Naive thymus-derived CD4-positive, alpha-beta T cell (primary cell): Measurements from ENCODE around the gene GPC6. TPM values are rescaled to one million over a fixed set of nuclear protein-coding genes. Genes with fewer than 3 reads are reported as not detected.

ENCODE experiments used
- ATAC-seq: fragments of 150-1000 bp; cut with Tn5 transposase; 2 replicates; pipeline ENCODE4 v1.10.0; 2021; ENCODE audit warnings: mild to moderate bottlenecking, moderate library complexity
- CTCF ChIA-PET: fragments of 350-600 bp; sonication (Branson Sonifier 250); formaldehyde crosslinking; loops from one replicate; lab custom pipeline; 2021; ENCODE audit warnings: antibody characterized with exemption; lab: Charles Lee
- POLR2A ChIA-PET: fragments of 350-600 bp; sonication (Branson Sonifier 250); formaldehyde crosslinking; loops from one replicate; lab custom pipeline; 2021; ENCODE audit warnings: antibody characterized with exemption, inconsistent platforms; lab: Charles Lee
- DNase-seq, 9 donors: peaks; one replicate each; pipeline versions ENCODE4 v3.0.0 to v3.0.0-alpha.2; 2020 to 2022; ENCODE audit warnings: mixed read lengths in 1 of 9
- H3K27ac ChIP-seq: one replicate; pipeline ENCODE4 v1.7.0; 2013; ENCODE audit warnings: mild to moderate bottlenecking, low read depth, low read length, moderate library complexity
- H3K27me3 ChIP-seq, 2 donors: one replicate each; pipeline ENCODE4 v1.7.0; 2013; ENCODE audit warnings: low read length in 2 of 2, mild to moderate bottlenecking in 2 of 2, moderate library complexity in 2 of 2; ENCODE audit not compliant: control insufficient read depth in 2 of 2, insufficient read depth in 2 of 2
- H3K36me3 ChIP-seq, 3 experiments: 1 replicate in 2 of 3; 2 replicates in 1 of 3; pipeline ENCODE4 v1.7.0; 2013; ENCODE audit warnings: low read length in 3 of 3, mild to moderate bottlenecking in 3 of 3, moderate library complexity in 1 of 3; ENCODE audit not compliant: insufficient read depth in 3 of 3, control insufficient read depth in 2 of 3
- H3K4me1 ChIP-seq, 2 donors: one replicate each; pipeline ENCODE4 v1.7.0; 2013; ENCODE audit warnings: low read length in 2 of 2, mild to moderate bottlenecking in 2 of 2, moderate library complexity in 1 of 2; ENCODE audit not compliant: control insufficient read depth in 2 of 2, insufficient read depth in 2 of 2
- H3K4me3 ChIP-seq: 2 replicates; pipeline ENCODE4 v1.7.0; 2013; ENCODE audit warnings: mild to moderate bottlenecking, low read length
- H3K9me3 ChIP-seq, 3 experiments: 1 replicate in 2 of 3; 2 replicates in 1 of 3; pipeline ENCODE4 v1.7.0; 2013; ENCODE audit warnings: low read length in 3 of 3; ENCODE audit not compliant: control insufficient read depth in 2 of 3
- H3K27ac Mint-ChIP-seq, 9 donors: one replicate each; pipeline ENCODE4 v1.8.0; 2020 to 2022; ENCODE audit warnings: mixed read lengths in 9 of 9, mild to moderate bottlenecking in 8 of 9, moderate library complexity in 5 of 9, inconsistent platforms in 2 of 9
- H3K27me3 Mint-ChIP-seq, 5 donors: one replicate each; pipeline ENCODE4 v1.8.0; 2021 to 2022; ENCODE audit warnings: mixed read lengths in 5 of 5, mild to moderate bottlenecking in 1 of 5
- H3K36me3 Mint-ChIP-seq, 5 donors: one replicate each; pipeline ENCODE4 v1.8.0; 2020 to 2022; ENCODE audit warnings: mixed read lengths in 5 of 5, mild to moderate bottlenecking in 3 of 5, inconsistent platforms in 1 of 5
- H3K4me1 Mint-ChIP-seq, 7 donors: one replicate each; pipeline ENCODE4 v1.8.0; 2020 to 2022; ENCODE audit warnings: mixed read lengths in 7 of 7, mild to moderate bottlenecking in 3 of 7, inconsistent platforms in 1 of 7
- H3K4me3 Mint-ChIP-seq, 10 donors: one replicate each; pipeline ENCODE4 v1.8.0; 2020 to 2022; ENCODE audit warnings: mild to moderate bottlenecking in 10 of 10, mixed read lengths in 10 of 10, moderate library complexity in 6 of 10, inconsistent platforms in 2 of 10
- H3K9me3 Mint-ChIP-seq, 11 donors: one replicate each; pipeline ENCODE4 v1.8.0; 2020 to 2022; ENCODE audit warnings: mixed read lengths in 11 of 11, mild to moderate bottlenecking in 4 of 11, inconsistent platforms in 1 of 11, moderate library complexity in 1 of 11
- intact Hi-C, 2 donors: fragments of 100-400 bp; cut with micrococcal nuclease; formaldehyde crosslinking; loops; one replicate each; pipeline ENCODE4 v1.15.1; 2023
- polyA plus RNA-seq, 2 donors: library from polyadenylated mRNA; unstranded; fragments of 300-500 nt; fragmentation: Illumina TruSeq; gene quantifications; one replicate each; pipeline ENCODE4 v1.2.3, GENCODE V29; 2021
- total RNA-seq, 6 experiments: library from RNA in 5 of 6; stranded (reverse) in 5 of 6; gene quantifications; 1 replicate in 5 of 6; 2 replicates in 1 of 6; pipeline ENCODE4 v1.2.3 and lab custom pipeline; 2021 to 2026

Gene GPC6
- total and polyA plus RNA-seq, 7 experiments from 2014 or later: not detected

DNA sequence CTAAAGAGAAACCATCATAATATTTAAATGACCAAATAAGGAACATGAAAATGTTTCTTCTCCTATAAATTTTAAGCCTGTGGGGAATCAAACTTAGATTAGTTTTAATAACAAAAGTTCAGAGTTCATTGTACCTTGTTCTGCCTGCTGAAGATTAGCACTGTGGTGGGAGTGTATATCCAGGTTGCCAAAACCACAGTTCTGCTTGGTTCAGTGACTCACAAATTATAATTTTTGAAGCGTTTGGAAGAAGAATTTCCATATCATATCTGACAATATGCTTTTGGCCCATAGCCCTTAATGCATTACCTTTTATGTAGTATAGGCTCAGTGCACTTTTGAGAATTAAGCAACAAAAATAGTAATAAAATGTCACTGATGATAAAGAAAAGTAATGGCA, 545.2 kb downstream of the GPC6 start:
- no peaks in the 10 kb centered on the region for H3K36me3 Mint-ChIP-seq
- no peak overlapping the region for H3K27ac ChIP-seq
- H3K4me3 Mint-ChIP-seq: no peak overlapping the region
- no peaks in the 10 kb centered on the region for H3K36me3 ChIP-seq
- H3K27me3 Mint-ChIP-seq: peaks cover 0 to 23% (median 4%) of the 10 kb centered on the region in 5 donors
- H3K9me3 Mint-ChIP-seq: peaks cover 0 to 4% (median 0%) of the 10 kb centered on the region in 11 donors
- ChIA-PET POLR2A (no interaction called here), CTCF (no interaction called here)
- no peak for DNase-seq
- H3K27ac Mint-ChIP-seq: no peak overlapping the region
- ATAC-seq: no peak
- intact Hi-C loops: no loop called here
- H3K27me3 ChIP-seq: no peaks in the 10 kb centered on the region
- no peaks in the 10 kb centered on the region for H3K4me1 Mint-ChIP-seq
- H3K9me3 ChIP-seq: no peaks in the 10 kb centered on the region
- H3K4me1 ChIP-seq: no peaks in the 10 kb centered on the region
- H3K4me3 ChIP-seq: no peak overlapping the region

DNA sequence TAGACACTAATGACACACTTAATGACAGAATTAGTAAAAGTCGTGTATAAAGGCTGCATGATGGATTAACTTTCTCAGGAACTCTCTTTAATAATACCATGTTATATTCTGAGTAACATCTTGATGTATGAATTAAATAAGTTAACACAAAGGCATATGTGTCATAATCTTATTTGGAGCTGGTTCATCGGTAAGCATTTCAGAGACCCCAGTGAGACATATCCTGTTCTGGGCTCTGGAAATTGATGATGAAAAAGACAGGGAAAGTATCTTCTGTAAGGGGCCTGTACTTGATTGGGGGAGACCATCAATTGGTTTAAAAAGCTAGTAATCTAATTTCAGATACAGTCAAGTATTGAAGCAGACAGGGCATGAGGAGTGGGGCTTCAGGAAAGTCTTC, 547.9 kb downstream of the GPC6 start:
- H3K9me3 Mint-ChIP-seq: peaks cover 0 to 2% (median 0%) of the 10 kb centered on the region in 11 donors

DNA sequence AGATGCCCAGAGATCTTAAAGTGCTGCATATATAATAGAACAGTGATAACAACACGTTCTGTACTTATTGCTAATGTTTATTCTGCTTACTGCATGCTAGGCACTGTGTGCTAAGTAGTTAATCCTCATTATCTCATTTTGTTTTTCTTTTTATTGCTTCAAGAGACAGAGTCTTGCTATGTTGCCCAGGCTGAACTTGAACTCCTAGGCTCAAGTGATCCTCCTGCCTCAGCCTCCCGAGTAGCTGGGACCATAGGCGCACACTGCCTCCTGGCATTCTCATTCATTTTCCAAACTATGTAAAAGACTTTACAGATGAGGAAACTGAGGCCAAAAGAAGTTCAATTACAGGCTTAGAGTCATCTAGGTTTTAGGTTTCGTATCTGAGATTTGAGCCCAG, 548.4 kb downstream of the GPC6 start:
- no peak for DNase-seq
- no peak for ATAC-seq
- peaks cover 0 to 17% (median 4%) of the 10 kb centered on the region in 5 donors for H3K27me3 Mint-ChIP-seq
- H3K36me3 ChIP-seq: no peaks in the 10 kb centered on the region
- intact Hi-C loops: no loop called here
- H3K36me3 Mint-ChIP-seq: no peaks in the 10 kb centered on the region
- no peak overlapping the region for H3K27ac Mint-ChIP-seq
- H3K9me3 Mint-ChIP-seq: peaks cover 0 to 2% (median 0%) of the 10 kb centered on the region in 11 donors
- H3K4me1 Mint-ChIP-seq: peaks cover 0 to 1% (median 0%) of the 10 kb centered on the region in 7 donors
- ChIA-PET POLR2A (no interaction called here), CTCF (no interaction called here)
- no peak overlapping the region for H3K27ac ChIP-seq
- no peaks in the 10 kb centered on the region for H3K27me3 ChIP-seq
- H3K4me3 Mint-ChIP-seq: no peak overlapping the region
- H3K9me3 ChIP-seq: no peaks in the 10 kb centered on the region
- H3K4me3 ChIP-seq: no peak overlapping the region
- H3K4me1 ChIP-seq: no peaks in the 10 kb centered on the region

More for the DNA sequence above, 547.9 kb downstream of the GPC6 start:
- no peak overlapping the region for H3K4me3 ChIP-seq
- no peak overlapping the region for H3K4me3 Mint-ChIP-seq
- DNase-seq (no peak), ATAC-seq (no peak)
- ChIA-PET CTCF (no interaction called here), POLR2A (no interaction called here)
- H3K36me3 ChIP-seq: no peaks in the 10 kb centered on the region
- H3K36me3 Mint-ChIP-seq: no peaks in the 10 kb centered on the region
- H3K4me1 ChIP-seq: no peaks in the 10 kb centered on the region
- H3K27ac Mint-ChIP-seq: no peak overlapping the region
- no peaks in the 10 kb centered on the region for H3K27me3 ChIP-seq
- no peaks in the 10 kb centered on the region for H3K9me3 ChIP-seq
- H3K4me1 Mint-ChIP-seq: peaks cover 0 to 1% (median 0%) of the 10 kb centered on the region in 7 donors
- intact Hi-C loops: no loop called here
- peaks cover 0 to 20% (median 4%) of the 10 kb centered on the region in 5 donors for H3K27me3 Mint-ChIP-seq
- no peak overlapping the region for H3K27ac ChIP-seq

DNA sequence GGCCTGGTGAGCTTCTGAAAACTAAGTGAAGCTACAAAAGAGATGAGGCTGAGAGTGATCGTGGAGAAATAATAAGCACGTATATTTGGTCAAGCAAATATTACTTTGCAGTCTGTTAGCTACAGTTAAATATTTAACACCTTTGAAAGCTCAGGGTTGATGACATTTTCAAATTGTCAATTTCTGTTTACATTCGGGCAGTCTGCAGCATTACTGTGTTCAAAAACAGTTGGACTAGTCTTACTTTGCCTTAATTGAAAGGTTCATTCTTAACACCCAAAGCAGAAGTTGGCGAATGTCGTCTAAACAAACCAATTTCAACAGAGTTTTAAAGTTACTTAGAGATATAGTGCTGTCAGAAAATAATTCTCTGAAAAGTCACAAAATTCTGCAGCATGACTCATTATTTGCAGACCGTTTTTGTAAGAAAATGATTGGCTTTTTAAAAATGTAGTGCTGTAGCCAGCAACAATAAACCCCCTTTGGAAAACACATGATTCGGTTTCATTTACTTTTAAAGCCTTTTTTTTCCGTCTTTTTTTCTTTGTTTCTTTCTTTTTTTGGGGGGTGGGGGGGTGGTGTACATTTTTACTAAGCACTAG, 549.0 kb downstream of the GPC6 start:
- ChIA-PET CTCF (no interaction called here), POLR2A (no interaction called here)
- H3K4me3 ChIP-seq: no peak overlapping the region
- no peaks in the 10 kb centered on the region for H3K9me3 ChIP-seq
- H3K27ac ChIP-seq: no peak overlapping the region
- Mint-ChIP-seq H3K9me3 (peaks cover 0 to 2% (median 0%) of the 10 kb centered on the region in 11 donors), H3K4me3 (no peak overlapping the region), H3K27me3 (peaks cover 0 to 17% (median 4%) of the 10 kb centered on the region in 5 donors), H3K4me1 (peaks cover 0 to 1% (median 0%) of the 10 kb centered on the region in 7 donors), H3K36me3 (no peaks in the 10 kb centered on the region), H3K27ac (no peak overlapping the region)
- intact Hi-C loops: no loop called here
- no peak for ATAC-seq
- no peak for DNase-seq
- H3K4me1 ChIP-seq: no peaks in the 10 kb centered on the region
- no peaks in the 10 kb centered on the region for H3K36me3 ChIP-seq
- no peaks in the 10 kb centered on the region for H3K27me3 ChIP-seq

DNA sequence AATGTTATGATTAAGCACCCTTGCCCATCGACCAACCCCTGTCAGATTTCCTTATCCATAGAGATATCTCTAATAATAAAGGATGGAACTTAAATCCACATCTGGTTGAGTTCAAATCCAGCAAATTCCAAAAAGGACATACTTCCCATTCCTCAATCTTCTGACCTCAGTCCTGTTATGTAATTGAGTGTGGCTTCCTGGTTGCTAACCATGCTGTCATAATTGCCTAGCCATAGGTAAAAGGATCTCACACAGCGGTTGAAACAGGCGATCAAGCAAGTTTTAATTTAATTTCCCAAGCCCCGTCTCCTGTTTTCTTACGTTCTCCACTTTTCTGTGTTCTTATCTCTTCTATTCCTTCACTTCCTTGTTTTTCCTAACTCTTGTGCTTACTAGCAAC, 550.3 kb downstream of the GPC6 start:
- DNase-seq (no peak), ATAC-seq (no peak)
- Histone ChIP-seq H3K27ac (no peak overlapping the region), H3K4me1 (no peaks in the 10 kb centered on the region), H3K4me3 (no peak overlapping the region), H3K27me3 (no peaks in the 10 kb centered on the region), H3K36me3 (no peaks in the 10 kb centered on the region), H3K9me3 (no peaks in the 10 kb centered on the region)
- no peaks in the 10 kb centered on the region for H3K36me3 Mint-ChIP-seq
- H3K9me3 Mint-ChIP-seq: peaks cover 0 to 2% (median 0%) of the 10 kb centered on the region in 11 donors
- POLR2A ChIA-PET: no interaction called here
- no peak overlapping the region for H3K27ac Mint-ChIP-seq
- H3K27me3 Mint-ChIP-seq: peaks cover 0 to 17% (median 4%) of the 10 kb centered on the region in 5 donors
- CTCF ChIA-PET: no interaction called here
- no peak overlapping the region for H3K4me3 Mint-ChIP-seq
- peaks cover 0 to 1% (median 0%) of the 10 kb centered on the region in 7 donors for H3K4me1 Mint-ChIP-seq
- intact Hi-C loops: no loop called here

DNA sequence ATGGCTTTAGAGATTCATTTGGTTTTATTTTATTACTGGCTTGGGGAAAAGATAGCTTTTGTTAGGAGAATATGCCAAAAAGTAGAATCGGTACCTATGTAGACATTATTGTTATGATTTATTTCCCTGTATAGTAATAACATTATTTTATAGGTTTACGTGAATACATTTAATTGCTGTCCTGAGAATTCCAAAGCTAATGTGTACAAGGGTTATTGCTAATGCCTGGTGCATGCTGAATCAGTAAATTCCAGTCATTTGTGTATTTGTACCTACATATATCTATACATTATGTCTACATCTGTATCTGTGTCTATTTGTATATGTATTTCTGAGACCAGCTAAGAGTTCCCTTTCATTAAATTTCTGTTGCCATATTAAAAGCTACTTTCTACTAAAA, 550.9 kb downstream of the GPC6 start:
- Histone ChIP-seq H3K27me3 (no peaks in the 10 kb centered on the region), H3K9me3 (no peaks in the 10 kb centered on the region), H3K36me3 (no peaks in the 10 kb centered on the region), H3K27ac (no peak overlapping the region), H3K4me1 (no peaks in the 10 kb centered on the region), H3K4me3 (no peak overlapping the region)
- Mint-ChIP-seq H3K9me3 (no peaks in the 10 kb centered on the region), H3K36me3 (no peaks in the 10 kb centered on the region), H3K4me3 (no peak overlapping the region), H3K4me1 (peaks cover 0 to 1% (median 0%) of the 10 kb centered on the region in 7 donors), H3K27ac (no peak overlapping the region), H3K27me3 (peaks cover 0 to 13% (median 1%) of the 10 kb centered on the region in 5 donors)
- intact Hi-C loops: no loop called here
- no peak for ATAC-seq
- no peak for DNase-seq
- ChIA-PET CTCF (no interaction called here), POLR2A (no interaction called here)

DNA sequence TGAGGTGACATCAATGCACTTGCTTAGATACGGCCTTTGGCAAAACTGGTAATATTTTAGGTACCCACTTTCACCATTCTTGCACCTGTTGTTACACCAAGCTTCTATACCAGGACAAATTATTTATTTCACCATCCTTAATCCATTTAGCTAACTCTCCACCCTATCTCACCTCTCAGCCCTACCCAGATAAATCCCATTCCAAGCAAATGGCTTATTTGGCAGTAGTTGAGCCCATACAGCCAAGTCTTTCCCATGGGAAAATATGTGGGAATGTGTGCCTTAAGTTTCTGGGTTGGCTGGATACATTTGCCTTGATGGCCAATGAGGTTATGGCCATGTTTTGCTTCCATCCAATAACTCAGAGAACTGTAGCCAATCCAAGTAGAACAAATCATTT, 551.9 kb downstream of the GPC6 start:
- DNase-seq: no peak
- peaks cover 0 to 1% (median 0%) of the 10 kb centered on the region in 7 donors for H3K4me1 Mint-ChIP-seq
- peaks cover 0 to 10% (median 0%) of the 10 kb centered on the region in 5 donors for H3K27me3 Mint-ChIP-seq
- CTCF ChIA-PET: no interaction called here
- Histone ChIP-seq H3K4me1 (no peaks in the 10 kb centered on the region), H3K4me3 (no peak overlapping the region), H3K27ac (no peak overlapping the region), H3K27me3 (no peaks in the 10 kb centered on the region), H3K36me3 (no peaks in the 10 kb centered on the region), H3K9me3 (no peaks in the 10 kb centered on the region)
- peaks cover 0 to 7% (median under 1%) of the 10 kb centered on the region in 11 donors for H3K9me3 Mint-ChIP-seq
- no peak overlapping the region for H3K4me3 Mint-ChIP-seq
- H3K27ac Mint-ChIP-seq: no peak overlapping the region
- intact Hi-C loops: no loop called here
- POLR2A ChIA-PET: no interaction called here
- no peaks in the 10 kb centered on the region for H3K36me3 Mint-ChIP-seq
- ATAC-seq: no peak
